MM.1S (cell line): ENCODE data around the gene BEND7.
"Not testable (repeated sequence)": the region's sequence is repeated elsewhere in the genome, so short reads cannot be mapped to it uniquely, and the experiment has no call there.

Source experiments
- CTCF ChIP-seq: fragments of 300-600 bp; sonication (generic); IDR thresholded peaks from 2 replicates; pipeline ENCODE4 v1.5.1; 2016; ENCODE audit warnings: antibody characterized with exemption, low read length, mixed read lengths
- EZH2 ChIP-seq: fragments of 300-600 bp; sonication (generic); optimal IDR thresholded peaks from 2 replicates; pipeline ENCODE3; 2017; ENCODE audit warnings: low read depth, mild to moderate bottlenecking, antibody characterized with exemption, low read length, mixed read lengths
- EZH2phosphoT487 ChIP-seq: fragments of 300-600 bp; sonication (generic); IDR thresholded peaks from 2 replicates; pipeline ENCODE4 v1.6.1; 2018; ENCODE audit warnings: antibody characterized with exemption, low read length

GRCh38 chr10:13403426-13403825, 125.4 kb downstream of the BEND7 start:
- not testable (repeated sequence) for TF ChIP-seq CTCF, EZH2, EZH2phosphoT487
